ENCODE measurements around the gene MRPL46.
A peak's percentile ranks its signal among the peaks of the same experiment; 100 is the strongest.

The MRPL46 gene

GRCh38 chr15:88467073-88467934, at the start of gene MRPL46, which contains the start of gene MRPS11:
TSS of gene MRPL46 (minus strand) at chr15:88467388. CDS start at chr15:88467377, 11 bp downstream.
TSS of gene MRPS11 (plus strand) at chr15:88467708. CDS start at chr15:88467718, 10 bp downstream.
- peak; percentile 76 to 85 for DNase-seq (ENCODE audit: low read depth in 2 of 2)

- DNase-seq (ENCODE audit: low read depth in 2 of 2) = no peak
These were observed 46.0 kb upstream of the MRPL46 start for GRCh38 chr15:88513195-88513594.

GRCh38 chr15:88512601-88513000, 45.4 kb upstream of the MRPL46 start:
- no peak for DNase-seq (ENCODE audit: low read depth in 2 of 2)

GRCh38 chr15:88512078-88512477, 44.9 kb upstream of the MRPL46 start:
- DNase-seq (ENCODE audit: low read depth in 2 of 2) = no peak

GRCh38 chr15:88511161-88511560, 44.0 kb upstream of the MRPL46 start:
- no peak for DNase-seq (ENCODE audit: low read depth in 2 of 2)

GRCh38 chr15:88509964-88510363, 42.8 kb upstream of the MRPL46 start:
- no peak for DNase-seq (ENCODE audit: low read depth in 2 of 2)

GRCh38 chr15:88509321-88509720, 42.1 kb upstream of the MRPL46 start:
- no peak for DNase-seq (ENCODE audit: low read depth in 2 of 2)

GRCh38 chr15:88506628-88507027, 39.4 kb upstream of the MRPL46 start:
- no peak for DNase-seq (ENCODE audit: low read depth in 2 of 2)

GRCh38 chr15:88505721-88506120, 38.5 kb upstream of the MRPL46 start:
- DNase-seq (ENCODE audit: low read depth in 2 of 2) = no peak

GRCh38 chr15:88504445-88504844, 37.3 kb upstream of the MRPL46 start:
- no peak for DNase-seq (ENCODE audit: low read depth in 2 of 2)

- no peak for DNase-seq (ENCODE audit: low read depth in 2 of 2)
These were observed 31.8 kb upstream of the MRPL46 start for GRCh38 chr15:88498996-88499395.

GRCh38 chr15:88497109-88497765, 30.0 kb upstream of the MRPL46 start:
- DNase-seq (ENCODE audit: low read depth in 2 of 2) = no peak

GRCh38 chr15:88493844-88494243, 26.7 kb upstream of the MRPL46 start:
- no peak for DNase-seq (ENCODE audit: low read depth in 2 of 2)

- DNase-seq (ENCODE audit: low read depth in 2 of 2) = no peak
These were observed 24.0 kb upstream of the MRPL46 start for GRCh38 chr15:88491158-88491557.

- DNase-seq (ENCODE audit: low read depth in 2 of 2) = no peak
These were observed 22.8 kb upstream of the MRPL46 start for GRCh38 chr15:88490036-88490435.

GRCh38 chr15:88489321-88489720, 22.1 kb upstream of the MRPL46 start:
- no peak for DNase-seq (ENCODE audit: low read depth in 2 of 2)

GRCh38 chr15:88487796-88488523, 20.8 kb upstream of the MRPL46 start:
- no peak for DNase-seq (ENCODE audit: low read depth in 2 of 2)

- no peak for DNase-seq (ENCODE audit: low read depth in 2 of 2)
These were observed 20.1 kb upstream of the MRPL46 start for GRCh38 chr15:88487178-88487795.

GRCh38 chr15:88484682-88485331, 17.6 kb upstream of the MRPL46 start:
- DNase-seq (ENCODE audit: low read depth in 2 of 2) = no peak

GRCh38 chr15:88482263-88482662, 15.1 kb upstream of the MRPL46 start:
- no peak for DNase-seq (ENCODE audit: low read depth in 2 of 2)

GRCh38 chr15:88480981-88481380, 13.8 kb upstream of the MRPL46 start:
- no peak for DNase-seq (ENCODE audit: low read depth in 2 of 2)

Measured in stimulated activated CD4-positive, alpha-beta T cell treated with anti-CD3 and anti-CD28 coated beads, Interleukin-15, amount 100 ng/mL, for 48 hours (primary cell).